GM20431 (cell line): ENCODE measurements around the gene HSPBP1.

ENCODE experiments used
- in situ Hi-C: fragments of 300-500 bp; cut with MseI, MboI; formaldehyde crosslinking; loops from one replicate; pipeline ENCODE4 v1.15.0; 2020; ENCODE audit warnings: low sequenced_read_pairs; ENCODE audit not compliant: unreplicated experiment

HSPBP1 gene

DNA sequence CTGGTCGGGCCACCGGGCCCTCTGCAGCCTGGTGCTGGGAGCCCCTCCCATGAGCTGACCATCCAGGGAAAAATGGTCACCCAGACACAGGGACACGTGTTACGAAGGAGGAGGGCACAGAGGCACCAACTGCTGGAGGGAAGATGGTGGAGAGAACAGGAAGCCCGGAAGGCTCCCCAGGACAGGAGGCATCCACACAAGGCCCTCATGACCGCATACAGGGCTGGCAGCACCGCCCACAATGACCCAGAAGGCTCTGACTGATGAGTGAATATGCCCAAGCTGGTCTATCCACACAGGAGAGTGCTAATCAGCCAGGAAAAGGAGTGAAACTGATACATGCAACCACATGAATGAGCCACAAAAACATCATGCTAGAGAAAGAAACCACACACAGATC is 37.4 kb downstream of the HSPBP1 start:
- in situ Hi-C loops, result no loop called here

DNA sequence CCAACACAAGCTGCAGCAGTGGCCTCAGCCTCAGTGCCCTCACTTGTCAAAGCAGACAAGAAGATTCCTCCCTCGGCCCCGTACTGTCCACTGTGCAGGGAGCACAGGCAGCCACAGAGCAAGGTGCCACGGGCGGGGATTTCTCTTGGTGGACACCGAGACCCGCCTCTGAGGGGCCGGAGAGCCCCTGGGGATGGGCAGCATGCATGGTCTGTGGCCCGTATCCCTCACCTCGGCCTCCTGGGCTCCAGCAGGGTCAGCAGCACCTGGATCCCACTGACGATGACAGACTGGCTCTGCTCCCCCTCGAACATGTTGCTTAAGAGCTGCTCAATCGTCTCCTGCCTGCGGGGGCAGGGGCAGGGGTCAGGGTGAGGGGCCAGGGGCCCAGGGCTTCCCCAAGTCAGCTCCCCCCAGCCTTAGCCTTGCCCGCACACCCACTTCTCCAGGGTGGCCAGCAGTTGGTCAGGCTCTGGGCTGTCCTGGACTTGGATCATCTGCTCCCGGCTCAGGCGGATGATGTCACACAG is 37.9 kb downstream of the HSPBP1 start:
- in situ Hi-C loops, result no loop called here

DNA sequence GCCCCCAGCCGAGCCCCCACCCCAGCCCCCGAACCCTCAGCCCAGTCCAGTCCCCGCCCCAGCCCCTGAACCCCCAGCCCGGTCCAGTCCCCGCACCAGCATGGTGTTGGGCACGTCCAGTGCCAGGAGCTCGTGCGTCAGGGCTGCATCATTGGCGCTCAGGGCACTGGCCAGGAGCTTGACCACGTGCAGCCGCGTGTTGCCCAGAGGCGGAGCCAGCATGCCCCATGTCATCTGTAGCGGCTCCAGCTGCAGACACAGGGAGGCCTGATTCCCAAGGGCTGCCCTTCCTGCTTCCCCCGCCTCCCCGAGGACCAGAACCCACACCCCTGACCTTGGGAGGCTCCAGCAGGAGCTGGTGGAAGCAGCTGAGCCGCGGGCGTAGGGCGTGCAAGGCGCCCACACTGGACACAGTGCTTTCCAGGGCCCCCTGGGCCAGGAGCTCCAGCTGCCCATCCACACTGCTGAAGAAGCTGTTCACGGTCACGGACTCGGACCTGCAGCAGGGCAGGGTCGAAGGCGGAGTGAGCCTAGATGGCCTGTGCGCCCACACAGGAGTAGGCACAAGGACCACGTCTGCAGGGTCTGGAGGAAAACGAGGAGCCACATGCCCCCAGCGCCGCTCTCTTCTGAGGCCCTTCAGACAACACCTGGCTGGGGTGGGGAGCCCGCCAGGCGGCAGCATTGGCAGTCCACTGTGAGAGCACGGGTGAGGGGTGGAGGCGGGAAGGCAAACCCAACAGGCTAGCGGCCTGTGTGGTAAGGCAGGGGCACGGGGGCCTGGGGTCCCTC is 38.6 kb downstream of the HSPBP1 start:
- in situ Hi-C loops, result no loop called here

DNA sequence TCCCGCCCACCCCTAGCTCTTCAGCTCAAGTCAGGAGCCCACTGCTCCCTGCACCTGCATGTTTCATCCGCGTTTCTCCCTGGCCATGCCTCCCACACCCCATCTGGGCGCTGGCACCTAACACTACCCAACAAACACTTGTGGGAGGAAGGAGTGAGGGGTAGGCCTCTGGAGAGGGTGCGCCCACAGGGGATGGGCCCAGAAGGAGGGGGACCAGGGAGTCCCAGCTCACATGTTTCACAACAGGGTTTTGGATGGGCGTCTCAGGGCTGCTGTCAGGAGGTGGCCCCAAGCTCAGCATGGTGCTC is 39.2 kb downstream of the HSPBP1 start:
- in situ Hi-C loops, result no loop called here

DNA sequence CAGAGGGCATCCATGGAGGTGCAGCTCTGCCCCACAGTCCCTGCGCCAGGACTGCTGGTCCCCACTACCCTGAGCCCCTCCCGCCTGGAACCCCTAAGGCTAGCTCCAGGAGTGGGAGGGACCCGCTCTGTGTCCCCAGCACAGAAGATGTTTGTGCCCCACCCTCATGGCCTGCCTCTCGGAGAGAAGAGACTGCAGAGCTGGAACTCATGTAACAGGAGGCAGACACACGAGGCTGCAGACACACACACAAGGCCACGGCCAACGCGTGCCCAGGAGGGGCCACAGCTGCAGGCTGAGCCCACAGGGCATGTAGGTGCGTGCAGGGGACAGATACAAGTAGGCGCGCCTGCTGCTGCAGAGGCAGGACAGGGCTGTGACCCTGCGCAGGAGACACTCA is 40.9 kb downstream of the HSPBP1 start:
- in situ Hi-C loops, result no loop called here

DNA sequence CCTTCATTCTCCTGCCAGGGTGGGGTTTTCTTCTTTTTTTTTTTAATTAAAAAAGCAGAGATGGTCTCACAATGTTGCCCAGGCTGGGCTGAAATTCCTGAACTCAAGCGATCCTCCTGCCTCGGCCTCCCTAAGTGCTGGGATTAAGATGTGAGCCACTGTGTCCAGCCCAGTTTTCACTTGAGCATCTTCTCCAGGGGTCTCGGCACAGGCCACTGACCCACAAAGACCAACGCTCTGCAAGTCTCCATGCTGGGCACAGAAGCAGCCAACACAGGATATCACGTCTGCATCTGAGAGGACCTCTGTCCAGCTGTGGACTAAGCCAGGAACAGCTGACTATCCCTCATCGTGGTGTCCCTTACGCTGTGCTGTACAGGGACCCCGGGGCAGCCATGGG is 41.9 kb downstream of the HSPBP1 start:
- in situ Hi-C loops, result no loop called here

DNA sequence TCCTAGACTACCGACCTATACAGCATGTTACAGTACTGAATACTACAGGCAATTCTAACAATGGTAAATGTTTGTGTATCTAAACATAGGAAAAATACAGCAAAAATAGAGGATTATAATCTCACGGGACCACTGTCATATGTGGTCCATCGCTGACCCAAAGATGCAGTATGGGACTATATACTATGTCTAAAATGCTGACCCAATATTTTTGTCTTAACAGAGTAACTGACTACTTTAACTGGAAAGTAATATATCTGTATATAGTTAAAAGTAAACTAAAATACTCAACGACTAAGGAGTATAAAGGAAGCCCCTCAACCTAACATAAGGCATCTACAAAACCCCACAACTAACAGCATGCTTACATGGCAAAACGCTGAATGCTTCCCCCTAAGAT is 46.9 kb downstream of the HSPBP1 start:
- in situ Hi-C loops, result no loop called here

DNA sequence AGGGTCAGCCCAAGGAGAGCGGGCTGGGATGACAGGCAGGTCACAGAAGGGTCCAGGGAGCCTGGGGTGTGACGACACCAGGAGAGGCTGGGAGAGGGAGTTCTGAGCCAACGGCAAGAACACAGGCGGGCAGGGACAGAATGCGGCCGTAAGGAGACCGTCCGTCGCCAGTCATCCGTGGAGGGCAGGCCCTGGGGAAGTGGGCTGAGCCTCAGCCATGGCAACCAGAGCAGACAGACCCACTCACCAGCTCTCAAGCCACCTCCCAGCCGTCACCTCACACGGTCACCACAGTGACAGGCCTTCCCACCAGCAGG is 47.7 kb downstream of the HSPBP1 start:
- in situ Hi-C loops, result no loop called here

DNA sequence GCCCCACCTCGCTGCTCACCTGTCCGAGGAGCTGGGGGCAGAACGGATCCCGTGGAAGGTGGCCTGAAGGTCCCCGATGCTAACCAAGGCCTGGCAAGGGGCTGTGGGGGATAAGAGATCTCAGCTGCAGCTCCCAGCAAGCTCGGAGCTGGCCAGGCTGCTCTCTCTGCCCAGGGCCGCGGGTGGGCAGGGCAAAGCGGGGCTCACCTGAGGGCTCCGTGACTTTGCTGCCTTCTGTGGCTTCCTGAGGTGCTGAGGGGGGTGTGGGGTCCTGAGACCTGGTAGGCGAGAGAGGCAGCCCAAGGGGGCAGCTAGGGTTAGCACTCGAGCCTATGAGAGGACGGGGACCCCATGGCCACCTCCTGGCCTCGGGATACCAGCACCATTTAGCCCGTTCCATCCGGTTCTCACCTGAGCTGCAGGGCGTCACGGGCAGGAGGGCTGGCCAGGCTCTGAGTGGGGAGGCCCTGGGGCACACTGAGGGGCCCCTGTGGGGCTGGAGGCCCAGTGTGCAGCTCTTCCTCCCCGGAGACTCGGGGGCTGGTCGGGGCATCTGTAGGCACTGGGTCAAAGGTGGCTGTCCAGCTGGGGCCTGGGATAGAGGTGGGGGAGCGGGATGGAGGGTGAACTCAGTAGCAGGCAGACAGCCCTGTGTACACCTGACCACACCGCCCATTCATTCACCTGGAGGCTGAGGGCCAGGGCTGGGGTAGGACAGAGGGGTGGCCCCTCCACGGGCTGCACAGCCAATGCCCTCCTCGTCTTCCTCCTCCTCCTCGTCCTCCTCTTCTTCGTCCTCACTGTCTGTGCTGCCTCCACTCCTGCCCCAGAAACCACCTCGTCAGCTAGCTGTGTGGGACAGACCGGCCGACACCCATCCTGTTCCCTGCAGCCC is 48.3 kb downstream of the HSPBP1 start:
- in situ Hi-C loops, result no loop called here

DNA sequence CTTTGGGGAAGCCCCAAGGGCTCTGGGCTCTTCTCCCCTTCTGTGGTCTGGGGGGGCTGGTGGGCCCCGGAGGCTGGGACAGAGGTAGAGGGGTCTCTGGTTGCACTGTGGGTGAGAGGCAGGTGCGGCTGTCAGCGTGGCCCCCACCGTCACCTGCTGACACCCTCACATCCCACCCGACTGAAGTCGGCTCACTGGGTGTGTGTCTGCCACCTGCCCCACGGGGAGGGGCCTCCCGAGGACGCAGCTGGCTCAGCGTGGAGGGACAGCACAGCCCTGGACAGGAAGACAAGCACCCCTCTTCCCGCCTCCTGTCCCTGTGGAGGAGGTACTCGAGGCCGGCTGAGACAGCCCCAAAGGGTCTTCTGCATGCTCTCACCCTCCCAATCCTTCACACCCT is 49.1 kb downstream of the HSPBP1 start:
- in situ Hi-C loops, result no loop called here

DNA sequence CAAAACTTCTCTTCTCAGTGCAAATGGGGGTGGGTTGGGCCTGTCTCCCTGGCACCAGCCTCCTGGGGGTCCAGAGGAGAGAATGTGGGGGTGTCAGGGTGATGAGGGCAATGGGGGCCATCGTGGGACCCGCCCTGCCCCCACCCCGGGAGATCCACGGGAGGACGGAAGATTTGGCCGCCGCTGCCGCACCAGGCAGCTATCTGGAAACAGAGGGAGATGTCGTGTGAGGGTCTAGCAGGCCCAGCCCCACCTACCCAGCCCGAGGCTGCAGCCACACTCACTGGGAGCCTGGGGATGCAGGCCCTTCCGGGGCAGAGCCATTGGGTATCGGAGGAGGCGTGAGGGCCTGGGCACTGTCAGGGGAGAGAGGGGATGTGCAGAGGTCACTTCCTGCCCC is 49.6 kb downstream of the HSPBP1 start:
- in situ Hi-C loops, result no loop called here

DNA sequence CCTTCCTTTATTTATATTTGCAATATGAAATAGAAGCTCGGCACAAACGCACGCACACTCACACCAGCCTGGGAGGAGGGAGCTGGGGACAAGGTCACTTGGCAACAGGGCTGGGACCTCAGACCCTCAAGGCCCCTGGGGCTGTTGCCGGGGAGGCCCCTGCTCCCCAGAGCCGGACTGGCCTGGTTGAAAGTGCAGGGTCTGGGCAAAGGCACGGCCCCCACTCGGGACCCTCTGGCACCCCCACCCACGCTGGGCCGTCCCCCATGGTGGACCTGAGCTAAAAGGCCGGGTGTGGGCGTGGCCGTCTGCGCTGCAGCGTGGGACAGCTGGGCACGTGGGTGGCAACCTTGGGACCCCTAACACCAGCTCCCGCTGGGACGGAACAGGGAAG is 50.1 kb downstream of the HSPBP1 start:
- in situ Hi-C loops, result no loop called here

DNA sequence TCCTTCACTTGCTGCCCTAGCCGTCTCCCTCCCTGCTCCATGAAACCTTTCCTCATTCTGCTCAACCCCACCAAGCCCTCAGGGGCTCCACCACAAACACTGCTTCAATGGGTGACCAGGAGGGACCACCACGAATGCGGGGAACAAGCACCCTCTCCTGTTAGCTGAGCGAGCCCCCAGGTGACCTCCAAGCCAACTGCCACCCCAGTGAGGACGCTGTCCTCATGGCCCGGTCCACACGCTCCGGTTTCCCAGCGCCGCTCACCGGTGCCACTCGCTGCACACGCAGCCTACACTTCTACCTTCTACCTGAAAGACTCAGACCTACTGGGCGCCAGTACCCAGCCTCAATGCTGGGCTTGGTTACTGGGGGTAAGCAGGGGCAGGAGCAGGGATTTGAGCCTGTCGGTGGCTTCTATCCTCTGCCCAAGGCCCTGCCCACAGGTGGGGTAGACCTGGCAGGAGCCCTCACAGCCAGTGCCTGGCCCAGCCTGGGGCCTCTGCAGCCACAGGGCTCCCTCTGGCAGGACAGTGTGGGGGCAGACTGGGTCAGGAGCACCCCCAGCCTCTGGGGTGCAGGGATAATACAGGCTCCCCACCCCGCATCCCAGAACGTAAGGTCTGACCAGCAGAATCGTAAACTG is 50.6 kb downstream of the HSPBP1 start:
- in situ Hi-C loops, result no loop called here

DNA sequence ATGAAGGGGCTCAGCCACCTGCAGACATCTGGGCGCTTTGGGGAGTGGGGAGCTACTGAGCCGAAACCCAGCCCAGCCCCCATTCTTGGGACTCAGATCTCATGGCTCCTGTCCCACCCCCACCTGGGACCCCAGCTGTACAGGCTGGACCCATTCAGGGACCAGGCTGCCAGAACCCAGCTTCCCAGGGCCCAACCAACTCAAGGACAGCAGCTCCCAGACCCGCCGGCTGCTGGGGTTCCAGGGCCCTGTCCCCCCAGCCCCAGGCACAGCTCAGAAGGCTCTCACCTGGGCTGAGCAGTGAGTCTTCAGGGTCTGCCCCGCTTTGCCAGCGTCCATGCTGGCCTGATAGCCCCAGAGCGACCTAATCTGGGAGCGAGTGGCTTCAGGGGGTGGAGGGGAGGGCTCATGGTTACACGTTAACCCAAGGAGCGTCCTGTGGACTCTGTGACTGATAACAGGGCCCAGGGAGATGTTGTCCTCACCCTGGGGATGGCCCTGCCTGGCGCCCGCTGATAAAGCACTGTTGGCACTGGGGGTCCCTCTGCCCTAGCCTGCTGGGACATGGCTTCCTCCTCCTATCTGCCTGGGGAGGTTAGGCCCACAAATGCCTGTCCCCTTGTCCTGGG is 51.4 kb downstream of the HSPBP1 start, which contains the start of gene TMEM86B:
TSS of gene TMEM86B (minus strand) at position 361 of the 629 bp plus-strand sequence. CDS start at position 339, 22 bp downstream.
- in situ Hi-C loops, result no loop called here

DNA sequence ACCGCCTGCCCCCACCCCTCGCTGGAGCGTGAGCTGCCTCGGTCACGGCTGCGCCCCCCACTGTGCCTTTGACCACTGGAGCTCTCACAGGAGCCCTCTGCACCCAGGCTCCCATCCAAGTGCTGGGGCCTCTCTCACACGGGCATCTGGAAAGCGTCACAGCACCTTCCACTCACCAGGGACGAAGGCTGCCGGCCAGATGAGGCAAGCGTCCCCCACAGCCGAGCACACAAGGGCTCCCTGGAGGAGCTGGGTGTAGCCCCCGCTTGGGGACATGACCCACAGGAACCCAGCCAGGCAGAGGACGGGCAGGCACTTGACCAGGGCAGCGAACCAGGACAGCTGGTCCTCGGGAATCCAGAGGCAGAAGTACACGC is 51.9 kb downstream of the HSPBP1 start:
- in situ Hi-C loops, result no loop called here

DNA sequence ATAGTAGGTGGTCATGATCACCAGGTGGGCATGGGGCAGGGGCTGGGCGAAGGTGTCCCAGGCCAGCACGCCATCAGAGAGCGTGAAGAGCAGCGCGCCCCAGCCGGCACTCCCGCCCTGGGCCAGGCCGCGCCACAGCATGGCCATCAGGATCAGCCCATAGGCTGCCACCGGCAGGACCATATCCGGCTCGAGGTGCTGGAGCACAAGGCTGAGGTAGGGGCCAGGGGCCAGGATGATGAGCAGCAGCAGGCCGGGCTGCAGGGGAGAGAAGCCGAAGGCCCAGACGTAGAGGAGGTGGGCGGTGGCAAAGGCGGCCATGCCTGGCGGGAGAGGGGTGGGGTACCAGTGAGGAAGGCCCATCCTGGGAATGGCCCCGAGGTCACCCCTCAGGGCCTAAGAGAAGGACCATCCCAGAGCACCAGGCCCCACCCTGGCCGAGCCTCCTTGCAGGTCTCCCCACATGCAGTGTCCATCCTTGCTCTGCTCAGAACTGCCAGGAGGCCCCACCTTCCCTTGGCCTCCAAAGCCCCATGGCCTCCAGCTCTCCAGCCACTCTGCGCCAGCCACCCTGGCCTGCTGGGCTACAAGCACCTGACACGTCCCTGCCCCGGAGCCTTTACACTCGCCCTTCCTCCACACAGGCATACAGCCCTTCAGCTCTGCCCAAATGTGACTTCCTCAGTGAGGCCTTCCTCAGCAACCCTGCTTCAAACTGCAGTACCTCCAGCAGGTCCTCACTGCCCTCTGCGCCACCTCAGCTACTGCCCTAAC is 52.5 kb downstream of the HSPBP1 start:
- in situ Hi-C loops, result no loop called here

DNA sequence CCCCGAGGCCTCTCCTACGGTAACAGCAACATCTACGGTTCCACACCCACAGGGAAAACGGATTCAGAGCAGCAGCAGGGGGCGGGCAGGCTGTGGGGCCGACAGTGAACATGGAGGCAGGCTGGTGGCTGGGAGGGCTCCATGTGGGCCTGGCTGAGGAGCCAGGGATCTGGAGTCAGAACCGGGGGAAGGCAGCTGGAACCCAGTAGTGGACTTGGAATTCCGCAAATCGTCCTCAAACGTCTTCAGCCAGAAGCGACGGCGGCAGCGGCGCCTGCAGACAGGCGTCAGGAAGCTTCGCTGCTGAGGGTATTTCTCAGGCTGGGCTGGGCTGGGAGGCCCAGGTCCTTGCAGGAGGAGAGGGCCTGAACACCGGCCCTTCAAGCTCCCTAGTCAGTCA is 53.1 kb downstream of the HSPBP1 start:
- in situ Hi-C loops, result no loop called here

DNA sequence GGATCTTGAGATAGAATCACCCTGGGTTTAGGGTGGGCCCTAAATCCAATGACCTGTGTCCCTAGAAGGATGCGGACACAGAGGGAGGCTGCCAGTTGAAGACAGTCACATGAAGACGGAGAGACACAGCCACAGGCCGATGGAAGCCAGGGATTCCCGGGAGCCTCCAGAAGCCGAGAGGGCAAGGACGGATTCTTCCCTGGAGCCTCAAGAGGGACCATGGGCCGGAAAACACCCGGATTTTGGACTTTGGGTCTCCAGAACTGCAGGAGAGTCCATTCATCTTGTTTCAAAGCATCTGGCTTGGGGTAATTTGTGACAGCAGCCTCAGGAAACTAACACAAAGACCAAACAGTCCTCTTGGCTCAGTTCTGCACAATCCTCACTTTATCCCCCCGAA is 53.6 kb downstream of the HSPBP1 start:
- in situ Hi-C loops, result no loop called here

DNA sequence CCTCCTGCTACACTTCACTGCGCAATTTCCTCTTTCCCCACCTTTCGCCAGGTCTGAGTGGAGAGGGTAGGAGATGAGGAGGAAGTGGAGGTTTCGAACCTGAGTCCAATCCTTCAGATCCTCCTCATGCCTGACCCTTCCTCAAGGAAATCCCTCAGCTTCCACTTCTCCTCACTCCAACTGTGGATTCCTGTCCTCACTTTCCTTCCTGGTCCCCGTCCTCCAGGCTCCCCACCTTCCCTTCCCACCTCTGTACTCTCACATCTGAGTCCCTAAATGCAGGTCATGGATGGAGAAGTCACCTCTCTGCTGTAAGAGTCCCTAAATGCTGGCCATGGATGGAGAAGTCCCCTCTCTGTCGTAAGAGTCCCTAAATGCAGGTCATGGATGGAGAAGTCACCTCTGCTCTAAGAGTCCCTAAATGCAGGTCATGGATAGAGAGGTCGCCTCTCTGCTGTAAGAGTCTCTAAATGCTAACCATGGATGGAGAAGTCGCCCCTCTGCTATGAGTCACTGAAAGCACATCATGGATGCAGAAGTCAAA is 54.4 kb downstream of the HSPBP1 start:
- in situ Hi-C loops, result no loop called here
